HepG2 (cell line): ENCODE results near the gene TNFRSF6B. TPM values are rescaled to one million over a fixed set of nuclear protein-coding genes. Genes with fewer than 3 reads are reported as not detected.

Source experiments
- ERF ChIP-seq: IDR thresholded peaks from 2 replicates; pipeline ENCODE4 v1.6.1; 2018; ENCODE audit warnings: missing biosample characterization, missing genetic modification reagents
- GABPA ChIP-seq, 2 experiments: IDR thresholded peaks; 2 replicates each; pipeline ENCODE4 v1.6.1; 2011 to 2016; ENCODE audit warnings: low read depth in 2 of 2, low read length in 1 of 2, missing biosample characterization in 1 of 2, missing genetic modification characterization in 1 of 2
- LCORL ChIP-seq, 2 experiments: fragments of 450-650 bp in 1 of 2; sonication (generic) in 1 of 2; formaldehyde crosslinking in 1 of 2; IDR thresholded peaks; 2 replicates each; pipeline versions ENCODE4 v1.5.0 to v1.6.1; 2017 to 2020; ENCODE audit warnings: antibody characterized with exemption in 1 of 2, missing genetic modification reagents in 1 of 2
- MAZ ChIP-seq, 2 experiments: sonication (generic) in 1 of 2; formaldehyde crosslinking in 1 of 2; IDR thresholded peaks; 2 replicates each; pipeline versions ENCODE4 v1.5.0 to v1.6.1; 2012 to 2020; ENCODE audit warnings: low read depth in 2 of 2, mild to moderate bottlenecking in 2 of 2, borderline replicate concordance in 1 of 2, improper control_type of control experiment in 1 of 2, low read length in 1 of 2, missing genetic modification reagents in 1 of 2, moderate library complexity in 1 of 2
- NPAS2 ChIP-seq: sonication (generic); formaldehyde crosslinking; IDR thresholded peaks from 2 replicates; pipeline ENCODE4 v1.8.0; 2022; ENCODE audit warnings: mild to moderate bottlenecking, missing genetic modification reagents, borderline replicate concordance
- POLR2AphosphoS5 ChIP-seq: IDR thresholded peaks from 2 replicates; pipeline ENCODE4 v1.6.1; 2012; ENCODE audit warnings: low read depth, low read length
- SYNCRIP ChIP-seq: fragments of 200-400 bp; formaldehyde crosslinking; IDR thresholded peaks from 2 replicates; pipeline ENCODE4 v1.6.1; 2018; ENCODE audit warnings: mild to moderate bottlenecking, low read depth, low read length; ENCODE audit not compliant: insufficient read depth
- ZFP90 ChIP-seq: sonication (generic); formaldehyde crosslinking; IDR thresholded peaks from 2 replicates; pipeline ENCODE4 v1.8.0; 2022; ENCODE audit warnings: missing genetic modification reagents, mild to moderate bottlenecking, inconsistent platforms, borderline replicate concordance
- ZNF160 ChIP-seq: sonication (generic); formaldehyde crosslinking; IDR thresholded peaks from 2 replicates; pipeline ENCODE4 v1.8.0; 2022; ENCODE audit warnings: mild to moderate bottlenecking, inconsistent platforms, missing genetic modification reagents
- ZNF484 ChIP-seq: sonication (generic); formaldehyde crosslinking; IDR thresholded peaks from 2 replicates; pipeline ENCODE4 v1.5.1; 2020; ENCODE audit warnings: mild to moderate bottlenecking, low read depth, missing genetic modification reagents, borderline replicate concordance
- ZNF644 ChIP-seq: IDR thresholded peaks from 2 replicates; pipeline ENCODE4 v1.6.1; 2016; ENCODE audit warnings: low read depth
- polyA plus RNA-seq, 8 experiments: library from polyadenylated mRNA; depleted of rRNA in 3 of 8; stranded (reverse) in 7 of 8; unstranded in 1 of 8; fragments of >200 nt; fragmentation: Illumina TruSeq in 4 of 8; extraction: Trizol in 4 of 8; gene quantifications; 2 replicates each; pipeline versions ENCODE4 v1.2.1 to v1.2.3, GENCODE V29; 2011 to 2016; ENCODE audit warnings: low read depth in 4 of 8, missing spikeins in 1 of 8, mixed read lengths in 1 of 8; ENCODE audit not compliant: insufficient read depth in 1 of 8
- total RNA-seq, 5 experiments: library from RNA; depleted of rRNA; stranded (reverse); fragments of >200 nt; fragmentation: Illumina TruSeq; extraction: Trizol; gene quantifications; 2 replicates each; pipeline ENCODE4 v1.2.3, GENCODE V29; 2016; ENCODE audit warnings: low read depth in 1 of 5
- TF ChIP-seq, protein P1 (sequence below): IDR thresholded peaks from 2 replicates; pipeline ENCODE4 v1.4.0; 2020; ENCODE audit warnings: mild to moderate bottlenecking, missing genetic modification reagents
- TF ChIP-seq, protein P2 (sequence below): IDR thresholded peaks from 2 replicates; pipeline ENCODE4 v1.6.1; 2012; ENCODE audit warnings: inconsistent platforms
- TF ChIP-seq, protein P3 (sequence below): sonication (generic); formaldehyde crosslinking; IDR thresholded peaks from 2 replicates; pipeline ENCODE4 v1.5.0; 2020; ENCODE audit warnings: mild to moderate bottlenecking, missing genetic modification reagents, borderline replicate concordance
- TF ChIP-seq, protein P4 (sequence below): IDR thresholded peaks from 2 replicates; pipeline ENCODE4 v1.6.1; 2016; ENCODE audit warnings: missing genetic modification reagents, missing compliant biosample characterization
- TF ChIP-seq, protein P5 (sequence below): sonication (generic); formaldehyde crosslinking; IDR thresholded peaks from 2 replicates; pipeline ENCODE4 v1.8.0; 2022; ENCODE audit warnings: mild to moderate bottlenecking, missing genetic modification reagents, borderline replicate concordance

TNFRSF6B gene
- total and polyA plus RNA-seq, 2 of the 13 experiments (the other 11 are each of a cell fraction or from before 2014, with no cell fraction given), result 0.24 TPM; not detected in 1

DNA sequence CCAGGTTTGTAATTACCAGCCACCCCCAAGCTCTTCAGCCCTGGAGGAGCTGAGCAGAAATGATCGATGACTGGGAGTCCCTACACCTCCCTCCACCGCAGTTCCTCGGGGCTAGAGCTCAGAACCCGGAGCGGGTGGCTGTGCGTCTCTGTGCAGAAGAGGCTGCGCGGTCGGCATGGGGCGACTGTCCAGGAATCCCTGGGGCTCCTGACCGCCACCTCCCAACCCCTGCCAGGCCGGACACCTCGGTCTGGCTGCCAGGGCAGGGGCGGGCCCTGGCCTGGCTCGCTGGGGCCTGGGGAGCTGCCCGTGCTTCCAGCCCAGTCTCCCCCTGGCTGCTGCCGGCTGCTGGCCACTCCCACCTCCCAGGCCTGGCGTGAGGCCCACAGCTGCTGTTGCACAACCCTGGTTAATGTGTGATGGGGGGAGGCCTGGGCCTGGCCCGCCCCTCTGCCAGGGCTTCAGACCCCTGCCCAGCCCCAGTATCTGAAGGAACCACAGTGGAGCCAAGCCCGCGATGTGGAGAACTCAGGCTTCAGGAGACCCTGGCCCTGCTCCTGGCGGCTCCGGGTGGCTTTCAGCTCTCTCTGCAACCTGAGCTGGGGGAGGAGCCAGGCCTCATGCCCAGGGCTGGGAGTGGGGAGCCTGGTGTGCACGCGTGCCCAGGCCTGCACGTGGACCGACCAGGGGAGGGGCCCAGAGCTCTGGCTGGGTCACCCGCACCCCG, 44.3 kb downstream of the TNFRSF6B start (continued):
- TF ChIP-seq, protein P1, sequence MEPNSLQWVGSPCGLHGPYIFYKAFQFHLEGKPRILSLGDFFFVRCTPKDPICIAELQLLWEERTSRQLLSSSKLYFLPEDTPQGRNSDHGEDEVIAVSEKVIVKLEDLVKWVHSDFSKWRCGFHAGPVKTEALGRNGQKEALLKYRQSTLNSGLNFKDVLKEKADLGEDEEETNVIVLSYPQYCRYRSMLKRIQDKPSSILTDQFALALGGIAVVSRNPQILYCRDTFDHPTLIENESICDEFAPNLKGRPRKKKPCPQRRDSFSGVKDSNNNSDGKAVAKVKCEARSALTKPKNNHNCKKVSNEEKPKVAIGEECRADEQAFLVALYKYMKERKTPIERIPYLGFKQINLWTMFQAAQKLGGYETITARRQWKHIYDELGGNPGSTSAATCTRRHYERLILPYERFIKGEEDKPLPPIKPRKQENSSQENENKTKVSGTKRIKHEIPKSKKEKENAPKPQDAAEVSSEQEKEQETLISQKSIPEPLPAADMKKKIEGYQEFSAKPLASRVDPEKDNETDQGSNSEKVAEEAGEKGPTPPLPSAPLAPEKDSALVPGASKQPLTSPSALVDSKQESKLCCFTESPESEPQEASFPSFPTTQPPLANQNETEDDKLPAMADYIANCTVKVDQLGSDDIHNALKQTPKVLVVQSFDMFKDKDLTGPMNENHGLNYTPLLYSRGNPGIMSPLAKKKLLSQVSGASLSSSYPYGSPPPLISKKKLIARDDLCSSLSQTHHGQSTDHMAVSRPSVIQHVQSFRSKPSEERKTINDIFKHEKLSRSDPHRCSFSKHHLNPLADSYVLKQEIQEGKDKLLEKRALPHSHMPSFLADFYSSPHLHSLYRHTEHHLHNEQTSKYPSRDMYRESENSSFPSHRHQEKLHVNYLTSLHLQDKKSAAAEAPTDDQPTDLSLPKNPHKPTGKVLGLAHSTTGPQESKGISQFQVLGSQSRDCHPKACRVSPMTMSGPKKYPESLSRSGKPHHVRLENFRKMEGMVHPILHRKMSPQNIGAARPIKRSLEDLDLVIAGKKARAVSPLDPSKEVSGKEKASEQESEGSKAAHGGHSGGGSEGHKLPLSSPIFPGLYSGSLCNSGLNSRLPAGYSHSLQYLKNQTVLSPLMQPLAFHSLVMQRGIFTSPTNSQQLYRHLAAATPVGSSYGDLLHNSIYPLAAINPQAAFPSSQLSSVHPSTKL (CRISPR knock-in tag), result peak; percentile 89
- TF ChIP-seq ZNF644 (peak; percentile 27; the same call in 1 of the 2 replicates), POLR2AphosphoS5 (peak; percentile 83), MAZ (IDR thresholded peaks at IDR 0.05; ENCODE audit: borderline replicate concordance, low read depth, low read length) (peak; percentile 73), MAZ (CRISPR knock-in tag; IDR thresholded peaks at IDR 0.05; ENCODE audit: low read depth) (peak; percentile 99), NPAS2 (no peak), ZNF160 (CRISPR knock-in tag) (peak; percentile 85; the same call in 1 of the 2 replicates), GABPA (IDR thresholded peaks at IDR 0.05; ENCODE audit: low read depth, low read length) (no peak), GABPA (CRISPR knock-in tag; IDR thresholded peaks at IDR 0.05; ENCODE audit: low read depth) (peak; percentile 36; the same call in 1 of the 2 replicates), ERF (peak; percentile 98), SYNCRIP (no peak), ZNF484 (peak; percentile 38; the same call in 1 of the 2 replicates), LCORL (IDR thresholded peaks at IDR 0.05) (0 out of 2 replicates have a peak, but pooled peaks have one; percentile 37), LCORL (CRISPR knock-in tag; IDR thresholded peaks at IDR 0.05) (peak; percentile 98), ZFP90 (peak; percentile 99)
- TF ChIP-seq, protein P2, sequence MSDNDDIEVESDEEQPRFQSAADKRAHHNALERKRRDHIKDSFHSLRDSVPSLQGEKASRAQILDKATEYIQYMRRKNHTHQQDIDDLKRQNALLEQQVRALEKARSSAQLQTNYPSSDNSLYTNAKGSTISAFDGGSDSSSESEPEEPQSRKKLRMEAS, result peak; percentile 91
- TF ChIP-seq, protein P3, sequence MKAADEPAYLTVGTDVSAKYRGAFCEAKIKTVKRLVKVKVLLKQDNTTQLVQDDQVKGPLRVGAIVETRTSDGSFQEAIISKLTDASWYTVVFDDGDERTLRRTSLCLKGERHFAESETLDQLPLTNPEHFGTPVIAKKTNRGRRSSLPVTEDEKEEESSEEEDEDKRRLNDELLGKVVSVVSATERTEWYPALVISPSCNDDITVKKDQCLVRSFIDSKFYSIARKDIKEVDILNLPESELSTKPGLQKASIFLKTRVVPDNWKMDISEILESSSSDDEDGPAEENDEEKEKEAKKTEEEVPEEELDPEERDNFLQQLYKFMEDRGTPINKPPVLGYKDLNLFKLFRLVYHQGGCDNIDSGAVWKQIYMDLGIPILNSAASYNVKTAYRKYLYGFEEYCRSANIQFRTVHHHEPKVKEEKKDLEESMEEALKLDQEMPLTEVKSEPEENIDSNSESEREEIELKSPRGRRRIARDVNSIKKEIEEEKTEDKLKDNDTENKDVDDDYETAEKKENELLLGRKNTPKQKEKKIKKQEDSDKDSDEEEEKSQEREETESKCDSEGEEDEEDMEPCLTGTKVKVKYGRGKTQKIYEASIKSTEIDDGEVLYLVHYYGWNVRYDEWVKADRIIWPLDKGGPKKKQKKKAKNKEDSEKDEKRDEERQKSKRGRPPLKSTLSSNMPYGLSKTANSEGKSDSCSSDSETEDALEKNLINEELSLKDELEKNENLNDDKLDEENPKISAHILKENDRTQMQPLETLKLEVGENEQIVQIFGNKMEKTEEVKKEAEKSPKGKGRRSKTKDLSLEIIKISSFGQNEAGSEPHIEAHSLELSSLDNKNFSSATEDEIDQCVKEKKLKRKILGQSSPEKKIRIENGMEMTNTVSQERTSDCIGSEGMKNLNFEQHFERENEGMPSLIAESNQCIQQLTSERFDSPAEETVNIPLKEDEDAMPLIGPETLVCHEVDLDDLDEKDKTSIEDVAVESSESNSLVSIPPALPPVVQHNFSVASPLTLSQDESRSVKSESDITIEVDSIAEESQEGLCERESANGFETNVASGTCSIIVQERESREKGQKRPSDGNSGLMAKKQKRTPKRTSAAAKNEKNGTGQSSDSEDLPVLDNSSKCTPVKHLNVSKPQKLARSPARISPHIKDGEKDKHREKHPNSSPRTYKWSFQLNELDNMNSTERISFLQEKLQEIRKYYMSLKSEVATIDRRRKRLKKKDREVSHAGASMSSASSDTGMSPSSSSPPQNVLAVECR (CRISPR knock-in tag), result peak; percentile 98; the same call in 1 of the 2 replicates
- TF ChIP-seq, protein P4, sequence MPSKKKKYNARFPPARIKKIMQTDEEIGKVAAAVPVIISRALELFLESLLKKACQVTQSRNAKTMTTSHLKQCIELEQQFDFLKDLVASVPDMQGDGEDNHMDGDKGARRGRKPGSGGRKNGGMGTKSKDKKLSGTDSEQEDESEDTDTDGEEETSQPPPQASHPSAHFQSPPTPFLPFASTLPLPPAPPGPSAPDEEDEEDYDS (CRISPR knock-in tag), result peak; percentile 96
- TF ChIP-seq, protein P5, sequence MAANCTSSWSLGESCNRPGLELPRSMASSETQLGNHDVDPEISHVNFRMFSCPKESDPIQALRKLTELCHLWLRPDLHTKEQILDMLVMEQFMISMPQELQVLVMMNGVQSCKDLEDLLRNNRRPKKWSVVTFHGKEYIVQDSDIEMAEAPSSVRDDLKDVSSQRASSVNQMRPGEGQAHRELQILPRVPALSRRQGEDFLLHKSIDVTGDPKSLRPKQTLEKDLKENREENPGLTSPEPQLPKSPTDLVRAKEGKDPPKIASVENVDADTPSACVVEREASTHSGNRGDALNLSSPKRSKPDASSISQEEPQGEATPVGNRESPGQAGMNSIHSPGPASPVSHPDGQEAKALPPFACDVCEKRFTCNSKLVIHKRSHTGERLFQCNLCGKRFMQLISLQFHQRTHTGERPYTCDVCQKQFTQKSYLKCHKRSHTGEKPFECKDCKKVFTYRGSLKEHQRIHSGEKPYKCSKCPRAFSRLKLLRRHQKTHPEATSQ (CRISPR knock-in tag), result peak; percentile 92
